Measurements from ENCODE around the gene PBXIP1. TPM values are rescaled to one million over a fixed set of nuclear protein-coding genes. Genes with fewer than 3 reads are reported as not detected.

The PBXIP1 gene
- total RNA-seq, result 55.9 TPM
- long read RNA-seq, transcript PBXIP1-202 (11 exons, 3,212 nt), result major isoform, 35 of 48 reads
- long read RNA-seq, partial matches to known transcripts, result 8 of 48 reads
- long read RNA-seq, other reads (novel, unspliced or antisense), result 5 of 48 reads

- intact Hi-C loops (cut with DNase I), result no loop called here
- peak; percentile 68 for DNase-seq (ENCODE audit: missing footprints)
- ATAC-seq, result peak; percentile 84
These were observed at the start of gene PBXIP1 for GRCh38 chr1:154955718-154956543. Gene PBXIP1 (minus strand): TSS chr1:154956099. CDS start chr1:154953721, 2,378 bp downstream.

GRCh38 chr1:155005076-155006011, 49.4 kb upstream of the PBXIP1 start:
- DNase-seq (ENCODE audit: missing footprints) (peak; percentile 87), ATAC-seq (peak; percentile 30)
- intact Hi-C loops (cut with DNase I), result no loop called here

GRCh38 chr1:155004352-155005075, 48.6 kb upstream of the PBXIP1 start:
- intact Hi-C loops (cut with DNase I), result loop anchor here (5.0 kb wide), 1 partner anchor 42 kb away; the partner anchor contains the start of gene PYGO2
- no peak for ATAC-seq
- DNase-seq (ENCODE audit: missing footprints), result no peak

GRCh38 chr1:155003766-155004351, 48.0 kb upstream of the PBXIP1 start:
- intact Hi-C loops (cut with DNase I), result loop anchor here (2.0 to 5.0 kb wide), 2 partner anchors 21 to 42 kb away; partner anchors contain the start of genes FLAD1 and PYGO2
- DNase-seq (ENCODE audit: missing footprints), result no peak
- ATAC-seq, result peak; percentile 4

GRCh38 chr1:155003227-155003765, 47.4 kb upstream of the PBXIP1 start:
- intact Hi-C loops (cut with DNase I), result loop anchor here (2.0 to 5.0 kb wide), 2 partner anchors 20 to 41 kb away; partner anchors contain the start of genes FLAD1 and PYGO2
- DNase-seq (ENCODE audit: missing footprints), result no peak
- no peak for ATAC-seq

- ATAC-seq (peak; percentile 5), DNase-seq (ENCODE audit: missing footprints) (no peak)
- intact Hi-C loops (cut with DNase I), result loop anchor here (2.0 to 5.0 kb wide), 2 partner anchors 20 to 40 kb away; partner anchors contain the start of genes FLAD1 and PYGO2
These were observed 46.7 kb upstream of the PBXIP1 start, which contains the start of gene ZBTB7B for GRCh38 chr1:155002464-155003226. Gene ZBTB7B (plus strand): TSS chr1:155002802. CDS start chr1:155014661, 11,859 bp downstream.

GRCh38 chr1:155001675-155002463, 46.0 kb upstream of the PBXIP1 start:
- DNase-seq (ENCODE audit: missing footprints), result peak; percentile 100
- intact Hi-C loops (cut with DNase I), result loop anchor here (1.0 to 5.0 kb wide), 5 partner anchors 15 to 65 kb away; partner anchors contain the start of genes CKS1B, FLAD1, PMVK and PYGO2
- ATAC-seq, result peak; percentile 88

GRCh38 chr1:155001425-155001674, 45.5 kb upstream of the PBXIP1 start:
- ATAC-seq (no peak), DNase-seq (ENCODE audit: missing footprints) (no peak)
- intact Hi-C loops (cut with DNase I), result loop anchor here (1.0 to 5.0 kb wide), 4 partner anchors 16 to 65 kb away; partner anchors contain the start of genes CKS1B, PMVK and PYGO2

GRCh38 chr1:155000726-155001424, 45.0 kb upstream of the PBXIP1 start:
- intact Hi-C loops (cut with DNase I), result loop anchor here (1.0 to 5.0 kb wide), 4 partner anchors 16 to 64 kb away; partner anchors contain the start of genes CKS1B, PMVK and PYGO2
- DNase-seq (ENCODE audit: missing footprints) (peak; percentile 93), ATAC-seq (peak; percentile 64)

GRCh38 chr1:155000411-155000725, 44.5 kb upstream of the PBXIP1 start:
- intact Hi-C loops (cut with DNase I), result loop anchor here (2.0 to 5.0 kb wide), 3 partner anchors 26 to 64 kb away; partner anchors contain the start of genes CKS1B, PMVK and PYGO2
- DNase-seq (ENCODE audit: missing footprints) (peak; percentile 65), ATAC-seq (no peak)

- ATAC-seq (no peak), DNase-seq (ENCODE audit: missing footprints) (peak; percentile 56)
These were observed 43.9 kb upstream of the PBXIP1 start for GRCh38 chr1:154999571-155000410.

GRCh38 chr1:154998818-154999570, 43.1 kb upstream of the PBXIP1 start:
- peak; percentile 86 for DNase-seq (ENCODE audit: missing footprints)
- ATAC-seq, result no peak
- intact Hi-C loops (cut with DNase I), result no loop called here

More at GRCh38 chr1:154999571-155000410, 43.9 kb upstream of the PBXIP1 start:
- intact Hi-C loops (cut with DNase I), result loop anchor here (2.0 to 5.0 kb wide), 3 partner anchors 25 to 63 kb away; partner anchors contain the start of genes CKS1B, PMVK and PYGO2

GRCh38 chr1:154998201-154998780, 42.4 kb upstream of the PBXIP1 start:
- no peak for DNase-seq (ENCODE audit: missing footprints)
- intact Hi-C loops (cut with DNase I), result no loop called here
- no peak for ATAC-seq

Data from Right ventricle myocardium inferior (tissue), 1 donor.